ENCODE measurements around the gene TOR1B. TPM values are rescaled to one million over a fixed set of nuclear protein-coding genes. Genes with fewer than 3 reads are reported as not detected.

The TOR1B gene
- total RNA-seq, 2 donors from 2014 or later, result 10.2 to 12.3 TPM

GRCh38 chr9:129765764-129766317 is 37.1 kb upstream of the TOR1B start:
- DNase-seq (ENCODE audit: low spot score), result no peak
- H3K4me1 ChIP-seq, result peaks cover 0 to 13% of the 10 kb centered on the region in 2 donors
- H3K27ac ChIP-seq, result no peak overlapping the region
- no peaks in the 10 kb centered on the region for H3K36me3 ChIP-seq
- no peaks in the 10 kb centered on the region for H3K27me3 ChIP-seq
- no peak overlapping the region for H3K4me3 ChIP-seq
- TF ChIP-seq, protein P1, sequence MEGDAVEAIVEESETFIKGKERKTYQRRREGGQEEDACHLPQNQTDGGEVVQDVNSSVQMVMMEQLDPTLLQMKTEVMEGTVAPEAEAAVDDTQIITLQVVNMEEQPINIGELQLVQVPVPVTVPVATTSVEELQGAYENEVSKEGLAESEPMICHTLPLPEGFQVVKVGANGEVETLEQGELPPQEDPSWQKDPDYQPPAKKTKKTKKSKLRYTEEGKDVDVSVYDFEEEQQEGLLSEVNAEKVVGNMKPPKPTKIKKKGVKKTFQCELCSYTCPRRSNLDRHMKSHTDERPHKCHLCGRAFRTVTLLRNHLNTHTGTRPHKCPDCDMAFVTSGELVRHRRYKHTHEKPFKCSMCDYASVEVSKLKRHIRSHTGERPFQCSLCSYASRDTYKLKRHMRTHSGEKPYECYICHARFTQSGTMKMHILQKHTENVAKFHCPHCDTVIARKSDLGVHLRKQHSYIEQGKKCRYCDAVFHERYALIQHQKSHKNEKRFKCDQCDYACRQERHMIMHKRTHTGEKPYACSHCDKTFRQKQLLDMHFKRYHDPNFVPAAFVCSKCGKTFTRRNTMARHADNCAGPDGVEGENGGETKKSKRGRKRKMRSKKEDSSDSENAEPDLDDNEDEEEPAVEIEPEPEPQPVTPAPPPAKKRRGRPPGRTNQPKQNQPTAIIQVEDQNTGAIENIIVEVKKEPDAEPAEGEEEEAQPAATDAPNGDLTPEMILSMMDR (IDR thresholded peaks at IDR 0.05), result no peak
- H3K9me3 ChIP-seq, result no peaks in the 10 kb centered on the region

- TF ChIP-seq, protein P1 (IDR thresholded peaks at IDR 0.05), result no peak
- DNase-seq (ENCODE audit: low spot score), result no peak
- no peaks in the 10 kb centered on the region for H3K4me1 ChIP-seq
These were observed 34.5 kb upstream of the TOR1B start for GRCh38 chr9:129768486-129768885.

GRCh38 chr9:129769669-129770068 is 33.3 kb upstream of the TOR1B start:
- no peak overlapping the region for H3K4me3 ChIP-seq
- no peaks in the 10 kb centered on the region for H3K4me1 ChIP-seq
- H3K36me3 ChIP-seq, result no peaks in the 10 kb centered on the region
- H3K27ac ChIP-seq, result no peak overlapping the region
- TF ChIP-seq, protein P1 (IDR thresholded peaks at IDR 0.05), result no peak
- no peak for DNase-seq (ENCODE audit: low spot score)
- no peaks in the 10 kb centered on the region for H3K9me3 ChIP-seq
- H3K27me3 ChIP-seq, result no peaks in the 10 kb centered on the region

More at GRCh38 chr9:129768486-129768885, 34.5 kb upstream of the TOR1B start:
- Histone ChIP-seq H3K36me3 (no peaks in the 10 kb centered on the region), H3K9me3 (no peaks in the 10 kb centered on the region), H3K27me3 (no peaks in the 10 kb centered on the region), H3K4me3 (no peak overlapping the region), H3K27ac (no peak overlapping the region)

GRCh38 chr9:129770741-129771140 is 32.2 kb upstream of the TOR1B start:
- Histone ChIP-seq H3K36me3 (no peaks in the 10 kb centered on the region), H3K27me3 (no peaks in the 10 kb centered on the region), H3K4me1 (no peaks in the 10 kb centered on the region), H3K4me3 (no peak overlapping the region), H3K27ac (no peak overlapping the region), H3K9me3 (no peaks in the 10 kb centered on the region)
- TF ChIP-seq, protein P1 (IDR thresholded peaks at IDR 0.05), result no peak
- no peak for DNase-seq (ENCODE audit: low spot score)

- TF ChIP-seq, protein P1 (IDR thresholded peaks at IDR 0.05), result no peak
- H3K4me3 ChIP-seq, result no peak overlapping the region
- no peaks in the 10 kb centered on the region for H3K9me3 ChIP-seq
- H3K27ac ChIP-seq, result no peak overlapping the region
- no peaks in the 10 kb centered on the region for H3K27me3 ChIP-seq
- no peak for DNase-seq (ENCODE audit: low spot score)
- H3K4me1 ChIP-seq, result peaks cover 0 to 15% of the 10 kb centered on the region in 2 donors
- H3K36me3 ChIP-seq, result no peaks in the 10 kb centered on the region
These were observed 29.5 kb upstream of the TOR1B start for GRCh38 chr9:129773262-129774048.

Measured in right atrium auricular region (tissue), 2 donors.